ENCODE results near the gene BTBD9.
"Not testable (repeated sequence)": the region's sequence is repeated elsewhere in the genome, so short reads cannot be mapped to it uniquely, and the experiment has no call there.

BTBD9 gene

DNA sequence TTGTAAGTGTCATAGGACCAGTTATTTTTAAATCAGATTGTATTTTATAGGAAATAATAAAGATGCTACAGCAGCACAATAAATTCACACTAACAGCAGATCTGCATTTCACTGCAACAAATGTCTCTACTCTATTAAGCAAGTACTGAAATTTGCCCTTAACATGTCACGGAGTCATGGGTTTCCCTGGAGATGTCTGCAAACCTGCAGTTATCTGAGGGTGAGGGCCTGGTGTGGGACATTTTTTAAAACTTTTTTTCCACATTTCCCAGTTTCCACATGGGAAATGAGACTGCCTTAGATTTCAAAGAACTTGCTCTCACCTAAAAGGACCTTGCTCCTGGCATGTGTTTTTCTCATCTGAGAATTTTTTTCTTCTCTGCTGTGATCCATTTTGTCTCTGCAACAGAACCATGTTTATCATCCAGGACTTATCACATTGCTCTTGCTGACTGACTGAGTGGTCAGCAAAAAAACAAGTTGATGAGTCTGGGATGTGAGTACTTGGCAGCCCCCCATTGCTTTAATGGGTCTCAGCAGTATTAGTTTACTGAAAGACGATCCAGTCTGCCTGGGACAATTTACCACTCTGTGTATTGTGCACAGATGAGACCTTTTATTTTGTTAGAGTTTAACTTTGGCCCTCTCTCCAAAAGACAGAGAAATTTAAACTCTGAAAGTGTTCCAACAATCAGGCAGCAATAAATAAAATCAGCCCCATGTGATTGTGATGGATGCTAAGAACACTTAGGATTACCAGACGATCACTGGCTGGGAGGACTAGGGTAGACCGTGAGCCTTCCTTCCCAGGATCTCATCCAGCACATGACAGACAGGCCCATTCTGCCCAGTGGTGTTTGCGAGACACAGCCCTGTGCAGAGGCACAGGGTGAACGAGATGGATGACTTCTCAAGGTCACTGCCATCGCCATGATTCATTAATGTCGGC is 268.8 kb downstream of the BTBD9 start:
- no peak for DNase-seq

DNA sequence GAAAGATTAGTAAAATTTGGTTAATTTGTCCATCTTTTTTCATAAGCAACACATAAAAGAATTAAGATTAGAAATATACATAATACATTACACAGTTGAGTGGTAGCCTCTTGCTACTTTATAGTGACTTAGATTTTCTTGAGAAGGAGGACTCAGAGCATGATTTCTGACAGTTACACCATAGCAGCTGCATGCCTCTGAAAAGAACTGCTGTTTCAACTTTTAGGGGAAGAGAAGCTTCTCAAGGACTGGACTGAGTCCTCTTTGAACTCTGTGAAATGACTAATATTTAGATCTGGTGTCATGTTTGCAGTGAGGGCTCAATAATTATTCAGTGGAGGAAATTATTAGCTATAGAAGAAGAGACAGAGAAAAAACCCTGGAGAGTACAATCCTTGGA is 272.5 kb downstream of the BTBD9 start:
- no peak for DNase-seq

DNA sequence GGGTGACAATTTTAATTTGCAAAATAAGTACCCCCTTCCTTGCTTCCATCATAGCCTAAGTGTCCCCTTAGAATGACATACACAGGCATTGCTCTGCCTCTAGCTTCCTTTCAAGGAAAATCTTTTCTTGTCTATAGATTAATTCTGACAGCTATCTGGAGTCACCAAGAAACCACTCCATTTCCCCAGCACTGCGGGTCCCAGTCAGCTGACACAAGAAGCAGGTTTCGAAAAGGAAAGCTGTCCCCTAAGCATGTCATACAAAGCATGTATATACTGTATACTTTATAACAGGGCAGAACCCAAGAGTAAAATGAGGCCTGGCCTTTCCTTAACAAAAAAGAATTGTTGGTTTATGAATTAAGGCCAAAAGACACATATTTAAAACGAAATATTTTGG is 273.5 kb downstream of the BTBD9 start:
- no peak for DNase-seq

DNA sequence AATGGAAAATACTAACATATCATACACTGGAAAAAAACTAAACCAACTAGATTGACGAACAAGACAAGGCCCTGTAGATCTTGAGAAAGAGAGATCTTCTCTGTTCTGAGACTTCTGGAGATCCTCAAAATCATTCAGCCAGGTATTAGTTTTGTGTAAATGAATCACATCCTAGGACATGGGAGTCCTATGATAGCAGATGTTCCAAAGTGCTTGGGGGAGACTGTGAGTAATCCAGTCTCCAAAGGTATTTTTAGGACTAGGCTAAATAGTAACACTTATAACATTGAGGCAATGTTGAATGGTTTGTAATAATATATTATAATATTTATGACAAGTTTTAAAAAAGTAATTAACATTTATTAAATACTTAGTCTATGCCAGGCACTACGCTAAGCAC is 275.0 kb downstream of the BTBD9 start:
- no peak for DNase-seq

DNA sequence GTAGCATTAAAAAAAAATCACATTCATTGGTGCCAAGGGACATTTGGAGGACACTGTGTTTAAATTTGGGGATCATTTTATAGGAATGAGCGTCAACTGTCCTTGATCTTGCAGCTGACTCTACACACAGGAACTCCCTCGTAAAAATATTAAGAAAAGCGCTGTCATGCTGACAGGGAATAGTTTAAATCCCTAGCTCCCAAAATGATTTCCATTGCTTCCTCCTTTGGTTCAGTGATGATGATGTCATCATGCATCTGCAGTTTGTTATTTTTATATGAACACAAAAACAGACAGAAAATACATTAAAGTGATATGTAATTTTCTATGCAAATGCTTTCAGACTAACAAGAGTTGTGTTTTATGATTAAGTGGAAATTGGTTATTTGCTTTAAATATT is 275.6 kb downstream of the BTBD9 start:
- DNase-seq: no peak

DNA sequence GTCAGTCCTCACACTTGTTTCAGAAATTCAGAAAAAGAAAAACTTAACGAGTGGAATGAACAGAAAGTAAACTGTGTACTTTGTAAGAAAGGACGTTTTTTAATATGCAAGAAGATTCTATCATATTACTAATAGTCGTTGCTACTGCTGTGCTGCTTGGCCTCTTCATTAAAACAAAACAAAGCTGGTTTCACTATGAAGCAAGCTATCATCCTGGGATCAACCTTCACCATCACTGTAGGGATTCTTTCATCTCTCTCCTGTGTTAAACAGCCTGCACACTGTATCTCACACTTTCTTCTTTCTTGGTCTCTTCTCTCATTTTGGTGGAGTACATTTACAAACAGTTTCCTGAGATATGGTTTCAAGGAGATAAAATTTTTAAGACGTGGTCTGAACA is 284.2 kb downstream of the BTBD9 start:
- no peak for DNase-seq

DNA sequence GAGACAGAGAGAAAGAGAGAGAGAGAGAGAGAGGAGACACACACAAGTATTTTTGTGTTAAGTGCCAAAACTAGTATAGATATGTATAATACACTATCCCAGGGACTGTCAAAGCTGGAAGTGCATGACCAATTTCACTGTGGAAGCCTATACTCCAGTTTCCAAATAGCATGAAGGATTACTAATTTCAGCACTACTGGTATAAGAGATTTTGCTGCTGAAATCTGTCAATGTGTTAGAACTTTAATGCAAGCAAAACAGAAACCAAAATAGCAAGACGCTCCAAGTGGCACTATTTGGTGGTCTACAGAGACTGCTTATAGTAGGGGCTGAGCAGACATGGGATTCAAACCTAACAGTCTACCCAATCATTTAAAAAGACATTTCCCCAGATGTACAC is 284.8 kb downstream of the BTBD9 start:
- DNase-seq: no peak

DNA sequence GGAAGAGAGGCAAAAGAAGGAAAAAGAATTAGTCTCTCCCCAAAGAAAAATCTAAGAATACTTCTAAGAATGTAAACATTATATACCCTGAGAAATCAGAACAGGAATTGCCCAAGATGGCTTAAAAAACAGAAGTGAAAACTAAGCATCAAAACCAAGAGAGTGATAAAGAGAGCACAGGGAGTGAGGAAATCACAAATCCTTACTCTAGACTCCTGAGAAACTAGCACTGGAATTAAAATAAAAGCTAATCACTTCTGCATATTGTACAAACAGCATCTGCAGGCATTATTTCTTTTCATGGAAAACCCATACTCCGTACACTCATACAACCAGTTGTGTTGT is 285.7 kb downstream of the BTBD9 start:
- DNase-seq: no peak

DNA sequence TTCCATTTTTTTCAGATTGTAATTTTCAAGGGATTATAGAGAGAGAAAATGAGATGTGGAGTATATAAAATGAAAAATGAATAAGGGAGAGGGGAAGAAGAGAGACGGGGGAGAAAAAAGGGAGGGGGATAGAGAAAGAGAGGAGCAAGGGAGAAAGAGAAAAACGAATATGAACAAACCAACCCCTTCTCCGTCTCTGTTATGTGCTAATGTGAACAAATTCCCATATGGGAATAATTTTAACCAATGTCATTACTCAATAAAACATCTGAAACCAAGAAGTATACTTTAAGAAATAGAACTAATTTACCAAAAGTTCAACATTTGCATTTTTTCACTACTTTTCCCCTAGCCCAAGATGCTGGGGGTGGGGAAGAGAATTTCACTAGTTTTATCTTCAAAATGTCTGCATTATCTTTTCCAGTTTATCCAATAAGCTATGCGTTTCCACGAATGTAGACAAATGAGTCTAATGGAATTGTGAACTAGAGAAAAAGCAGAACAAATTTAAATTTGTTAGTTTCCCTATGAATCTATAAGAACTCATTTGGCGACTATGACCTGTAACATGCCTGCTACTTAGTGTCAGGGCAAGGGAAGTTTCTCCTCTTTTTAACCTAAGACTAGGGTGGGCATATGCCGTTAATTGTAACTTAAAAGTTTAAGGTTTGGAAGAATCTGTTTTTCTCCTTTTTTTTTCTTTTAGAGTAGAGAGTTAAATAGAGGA is 286.3 kb downstream of the BTBD9 start:
- DNase-seq: no peak

DNA sequence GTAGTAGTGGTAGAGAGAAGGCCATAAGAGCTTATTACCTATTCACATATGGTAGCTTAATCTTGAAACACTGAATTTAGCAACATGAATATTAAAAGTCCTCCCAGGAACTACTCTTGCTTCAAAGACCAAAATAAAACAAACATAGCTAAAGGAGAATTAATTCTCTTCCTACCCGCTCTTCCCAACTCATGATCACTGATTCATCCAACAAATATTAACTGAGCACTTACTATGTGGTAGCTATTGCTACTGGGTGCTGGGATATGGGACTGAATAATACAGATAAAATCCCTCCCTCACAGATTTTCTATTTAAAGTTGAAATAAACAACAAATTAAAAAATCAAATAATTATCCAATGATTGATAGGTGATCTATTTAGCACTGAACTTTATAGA is 287.1 kb downstream of the BTBD9 start:
- DNase-seq: no peak

DNA sequence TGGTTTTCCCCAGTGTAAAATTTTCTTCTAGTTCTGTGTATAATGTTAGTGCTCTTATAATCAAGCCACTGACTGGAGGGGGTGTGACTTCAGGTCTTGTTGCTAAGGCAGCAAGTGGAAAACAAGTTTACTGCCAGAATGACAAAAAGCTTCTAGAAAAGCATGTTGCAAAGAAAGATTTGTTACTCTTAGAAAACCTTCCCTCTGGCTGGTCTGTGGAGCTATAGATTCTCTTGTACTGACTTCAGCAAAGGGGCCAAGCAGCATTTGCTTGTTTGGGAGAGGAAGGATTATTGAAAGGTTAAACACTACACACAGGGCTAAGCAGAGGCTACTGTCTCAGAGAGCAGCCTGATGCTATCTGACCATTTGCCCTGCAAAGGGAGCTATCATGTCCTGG is 288.8 kb downstream of the BTBD9 start:
- no peak for DNase-seq

DNA sequence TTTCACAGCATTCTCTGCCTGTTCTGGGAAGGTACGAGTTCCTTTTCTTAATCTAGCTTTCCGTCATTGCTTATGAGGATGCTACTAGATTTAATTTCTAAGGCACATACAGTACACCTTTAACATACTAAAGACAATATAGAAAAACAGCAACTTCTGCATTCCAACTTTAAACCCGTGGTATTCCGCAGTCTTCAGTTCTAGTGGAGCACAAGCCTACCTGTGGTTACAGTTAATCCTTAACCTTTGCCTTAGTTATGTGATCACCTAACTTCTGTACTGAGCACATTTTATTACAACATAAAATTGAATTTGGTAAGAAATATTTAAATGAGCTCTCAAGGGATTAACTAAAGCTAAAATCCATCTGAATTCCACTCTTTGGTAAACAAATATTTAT is 289.5 kb downstream of the BTBD9 start:
- no peak for DNase-seq

DNA sequence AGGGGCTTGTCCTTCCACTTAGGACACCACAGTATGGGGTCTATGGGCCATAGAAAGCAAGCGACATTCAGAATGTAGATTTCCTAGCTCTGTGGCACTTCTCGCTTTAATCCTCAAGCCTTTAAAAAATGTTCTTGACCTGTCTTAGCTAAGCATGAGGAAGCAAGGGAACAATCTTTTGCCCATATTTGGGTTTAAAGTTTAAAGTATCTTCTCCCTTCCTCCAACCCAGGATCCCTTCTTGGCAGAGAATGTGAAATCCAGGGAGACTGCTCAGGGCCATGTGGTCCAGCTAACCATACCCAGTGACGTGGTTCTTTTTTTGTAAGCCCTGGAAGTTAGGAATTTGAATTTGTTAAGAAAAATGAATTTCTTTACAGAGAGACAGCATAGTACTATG is 289.9 kb downstream of the BTBD9 start:
- DNase-seq: no peak

DNA sequence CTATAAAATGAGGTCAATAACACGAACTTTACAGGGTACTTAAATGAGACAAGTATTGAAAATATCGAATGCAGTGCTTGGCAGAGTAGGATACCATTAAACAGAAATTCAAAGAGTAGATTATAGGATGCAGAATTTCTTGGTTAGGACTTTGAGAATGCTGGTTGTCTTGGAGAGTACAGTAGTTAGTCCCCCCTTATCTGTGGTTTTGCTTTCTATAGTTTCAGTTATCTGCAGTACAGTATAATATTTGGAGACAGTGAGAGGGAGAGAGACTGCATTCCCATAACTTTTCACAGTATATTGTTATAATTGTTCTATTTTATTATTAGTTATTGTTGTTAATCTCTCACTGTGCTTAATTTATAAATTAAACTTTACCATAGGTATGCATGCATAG is 290.5 kb downstream of the BTBD9 start:
- no peak for DNase-seq

DNA sequence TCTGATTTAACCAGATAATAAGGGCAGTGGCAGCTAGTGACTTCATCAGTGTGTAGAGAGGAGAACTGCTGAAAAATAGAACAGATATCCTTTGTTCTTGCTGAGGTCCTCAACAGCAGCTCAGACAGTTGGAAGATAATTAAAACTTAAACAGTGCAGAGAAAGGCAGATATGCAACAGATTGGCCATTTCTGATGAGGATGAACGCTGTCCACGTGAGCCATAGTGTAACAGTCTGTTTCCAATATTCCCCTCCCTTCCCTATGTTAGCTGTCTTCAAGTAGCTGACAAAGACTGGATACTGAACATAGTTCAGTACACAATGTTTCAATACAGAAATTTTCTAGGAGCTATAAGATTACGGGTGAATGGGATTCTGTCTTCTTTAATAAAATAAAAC is 291.4 kb downstream of the BTBD9 start:
- no peak for DNase-seq

DNA sequence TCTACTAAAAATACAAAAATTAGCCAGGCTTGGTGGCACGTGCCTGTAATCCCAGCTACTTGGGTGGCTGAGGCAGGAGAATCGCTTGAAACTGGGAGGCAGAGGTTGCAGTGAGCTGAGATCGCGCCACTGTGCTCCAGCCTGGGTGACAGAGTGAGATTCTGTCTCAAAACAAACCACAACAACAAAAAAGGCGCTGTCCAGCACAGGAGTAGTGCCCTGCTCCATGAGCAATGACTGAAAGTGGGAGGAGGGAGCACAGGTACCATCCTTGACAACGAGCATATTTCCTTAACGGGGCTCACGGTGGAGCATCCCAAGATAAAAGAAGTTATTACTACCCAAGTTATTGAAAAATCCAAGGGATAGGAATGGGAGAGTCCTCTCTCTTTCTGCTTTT is 291.9 kb downstream of the BTBD9 start:
- not testable (repeated sequence) for DNase-seq

DNA sequence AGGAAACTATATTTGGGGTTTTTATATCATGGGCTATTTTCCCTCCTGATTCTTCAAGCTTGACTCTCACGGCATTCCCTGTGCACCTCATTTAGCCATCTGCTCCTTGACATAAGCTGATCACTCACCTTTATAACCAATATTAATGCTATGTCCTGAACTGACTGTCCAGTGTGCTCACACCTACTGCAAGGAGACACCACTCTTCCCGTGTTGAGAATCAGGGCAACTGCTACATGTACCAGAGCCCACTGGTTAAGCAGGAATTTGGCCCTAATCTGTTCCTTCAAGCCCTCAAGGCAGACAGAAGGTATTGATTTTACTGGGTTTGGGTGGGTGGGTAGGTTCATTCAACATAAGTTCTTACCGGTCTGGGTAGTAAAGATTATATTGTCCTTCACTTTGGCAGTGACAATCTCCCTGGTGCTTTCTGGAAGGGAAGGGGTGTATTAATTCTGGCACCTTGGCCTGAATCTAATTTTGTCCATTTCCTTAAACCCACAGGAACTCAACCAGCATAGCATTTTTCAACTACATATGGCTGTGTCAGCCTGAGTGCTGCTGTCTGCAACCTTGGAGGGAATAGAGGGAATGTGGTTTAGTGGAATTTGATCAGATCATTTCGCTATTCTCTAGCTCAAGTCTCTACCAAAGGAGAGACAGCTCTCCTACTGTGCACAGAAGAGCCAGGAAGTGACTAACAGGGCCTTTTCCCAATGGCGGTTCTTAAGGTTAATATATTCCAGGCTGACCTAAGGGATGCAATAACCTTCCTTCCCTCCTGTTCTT is 293.2 kb downstream of the BTBD9 start:
- DNase-seq: no peak

DNA sequence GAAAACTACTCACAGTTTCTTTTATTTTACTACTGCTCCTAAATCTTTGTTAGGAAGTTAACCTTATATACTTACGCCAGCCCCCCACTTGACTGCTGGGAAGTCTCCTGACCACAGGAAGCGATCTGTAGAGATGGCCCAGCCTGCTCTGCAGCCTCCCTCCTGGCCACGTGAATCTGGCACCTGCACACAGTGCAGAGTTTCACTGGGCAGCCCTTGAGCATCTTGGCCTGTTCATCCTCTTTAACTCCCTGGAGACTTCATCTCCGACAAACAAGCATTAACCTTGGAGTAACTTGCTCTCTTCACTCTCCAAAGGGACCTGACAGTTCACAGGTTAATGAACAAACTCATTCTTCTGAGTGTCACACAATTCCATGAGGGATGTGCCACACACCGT is 294.1 kb downstream of the BTBD9 start:
- DNase-seq: no peak

DNA sequence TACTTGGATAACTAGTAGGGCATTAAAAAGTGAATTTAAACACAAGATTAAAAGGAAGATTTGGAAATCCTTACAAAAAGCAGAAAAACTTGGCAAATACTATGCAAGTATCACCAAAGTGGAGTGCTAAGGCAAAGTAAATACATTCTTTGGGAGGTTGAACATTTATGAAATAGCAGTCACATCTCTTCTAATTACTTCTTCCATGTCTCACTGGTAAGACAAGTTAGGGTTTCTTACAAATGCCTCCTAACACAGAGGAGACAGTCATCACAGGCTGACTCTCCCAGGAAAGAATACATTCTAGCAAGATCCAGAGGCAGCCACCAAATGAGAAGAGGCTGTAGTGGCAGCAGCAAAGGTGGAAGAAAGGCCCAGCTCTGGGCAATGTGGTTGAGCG is 298.2 kb downstream of the BTBD9 start:
- DNase-seq: no peak

DNA sequence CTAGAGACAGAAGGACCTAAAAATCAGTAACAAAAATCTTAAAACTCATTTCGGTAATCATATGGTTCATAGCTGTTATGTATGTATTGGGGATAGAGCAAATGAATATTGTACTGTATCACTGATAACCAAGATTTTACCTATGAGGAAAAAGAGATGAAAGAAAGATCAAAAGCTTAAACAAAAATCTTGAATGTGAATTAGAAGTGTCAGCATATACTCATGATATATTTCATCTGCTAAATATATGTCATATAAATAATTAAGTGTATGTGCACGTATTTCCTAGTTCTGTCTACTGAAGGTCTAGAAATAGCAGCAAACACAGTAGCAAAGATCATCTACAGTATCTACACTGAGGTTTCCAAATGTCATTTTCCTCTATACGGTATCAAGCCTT is 299.8 kb downstream of the BTBD9 start:
- DNase-seq: no peak

DNA sequence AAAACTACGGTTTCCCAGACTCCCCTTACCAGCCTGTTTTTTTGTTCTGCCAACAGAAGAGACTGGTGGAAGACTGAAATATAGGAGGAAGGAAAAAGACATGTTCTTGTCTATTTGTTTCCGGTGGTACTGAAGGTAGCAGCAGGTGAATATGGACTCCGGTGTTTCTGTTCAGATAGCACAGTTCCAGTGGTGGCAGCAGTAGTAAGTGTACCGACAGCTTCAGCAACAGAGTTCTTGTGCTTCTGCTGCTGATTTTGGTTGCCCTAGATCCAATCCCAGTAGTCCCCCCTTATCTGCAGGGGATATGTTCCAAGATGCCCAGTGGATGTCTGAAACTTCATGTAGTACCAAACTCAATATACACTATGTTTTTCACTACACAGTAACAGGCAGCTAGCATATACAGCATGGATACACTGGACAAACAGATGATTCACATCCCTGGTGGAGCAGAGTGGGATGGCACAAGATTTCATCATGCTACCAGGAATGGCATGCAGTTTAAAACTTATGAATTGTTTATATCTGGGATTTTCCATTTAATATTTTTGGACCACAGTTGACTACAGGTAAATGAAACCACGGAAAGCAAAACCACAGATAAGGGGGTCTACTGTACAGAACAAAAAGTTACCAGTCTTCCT is 301.8 kb downstream of the BTBD9 start:
- DNase-seq: no peak

DNA sequence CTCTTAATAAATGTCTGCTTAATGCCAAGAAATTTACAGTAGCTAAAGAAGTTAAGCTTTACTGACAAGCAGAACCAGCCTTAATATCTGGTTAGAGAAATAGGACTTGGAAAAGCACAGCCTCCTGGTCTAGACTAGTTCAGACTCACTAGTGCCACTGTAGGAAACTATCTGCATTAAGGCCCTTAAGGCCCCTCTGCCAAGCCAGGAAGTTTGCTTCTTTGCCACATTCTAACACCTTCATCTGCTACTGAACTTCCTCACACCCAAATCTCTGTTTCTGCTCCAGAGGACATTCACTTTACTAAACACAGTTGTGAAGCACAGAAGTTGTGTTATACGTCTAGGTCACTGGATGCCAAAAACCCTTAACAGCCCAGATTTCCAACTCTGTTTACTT is 302.8 kb downstream of the BTBD9 start:
- no peak for DNase-seq

DNA sequence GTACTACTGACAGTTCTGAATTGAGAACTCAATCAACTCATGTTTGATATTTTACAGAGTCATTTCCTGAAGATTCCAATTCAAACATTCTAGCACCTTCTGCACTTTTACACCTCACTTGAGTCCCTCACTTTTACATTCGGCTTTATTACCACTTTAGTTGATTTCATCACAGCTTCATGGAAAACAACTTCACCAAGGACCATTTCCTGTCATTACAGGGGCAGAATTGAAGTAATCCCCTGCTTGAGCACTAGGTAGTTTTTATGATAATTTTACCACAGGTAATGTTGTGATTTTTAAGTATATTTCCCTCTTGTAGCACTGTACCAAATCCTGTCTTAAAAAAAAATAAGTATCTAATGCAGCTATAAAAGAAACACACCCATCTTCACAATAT is 312.9 kb downstream of the BTBD9 start:
- DNase-seq: no peak
